ENCODE data around the gene WRAP73.

Gene WRAP73

GRCh38 chr1:3618531-3618880 is 31.4 kb downstream of the WRAP73 start:
- Histone ChIP-seq H3K4me1 (ENCODE audit: control insufficient read depth, insufficient read depth, low read length) (peaks cover 23% of the 10 kb centered on the region), H3K27me3 (ENCODE audit: control insufficient read depth in 1 of 2, insufficient read depth in 2 of 2, low read length in 2 of 2) (peaks cover 2 to 5% of the 10 kb centered on the region in 2 donors), H3K27ac (ENCODE audit: low read length) (no peak overlapping the region), H3K36me3 (ENCODE audit: control insufficient read depth in 2 of 2, insufficient read depth in 2 of 2, low read length in 2 of 2) (peaks cover 0 to 2% of the 10 kb centered on the region in 2 donors), H3K4me3 (ENCODE audit: low read length in 2 of 2) (no peak overlapping the region), H3K9me3 (ENCODE audit: control insufficient read depth in 2 of 2, low read length in 2 of 2) (no peaks in the 10 kb centered on the region), H3K9ac (ENCODE audit: low read length in 2 of 2) (peak overlapping the region in 1 of 2 donors; percentile 36)

GRCh38 chr1:3617806-3618345 is 32.0 kb downstream of the WRAP73 start:
- Histone ChIP-seq H3K27me3 (ENCODE audit: control insufficient read depth in 1 of 2, insufficient read depth in 2 of 2, low read length in 2 of 2) (peaks cover 2 to 6% of the 10 kb centered on the region in 2 donors), H3K9ac (ENCODE audit: low read length in 2 of 2) (no peak overlapping the region), H3K9me3 (ENCODE audit: control insufficient read depth in 2 of 2, low read length in 2 of 2) (no peaks in the 10 kb centered on the region), H3K4me1 (ENCODE audit: control insufficient read depth, insufficient read depth, low read length) (peaks cover 17% of the 10 kb centered on the region), H3K4me3 (ENCODE audit: low read length in 2 of 2) (no peak overlapping the region), H3K36me3 (ENCODE audit: control insufficient read depth in 2 of 2, insufficient read depth in 2 of 2, low read length in 2 of 2) (peaks cover 0 to 2% of the 10 kb centered on the region in 2 donors), H3K27ac (ENCODE audit: low read length) (no peak overlapping the region)

DNA sequence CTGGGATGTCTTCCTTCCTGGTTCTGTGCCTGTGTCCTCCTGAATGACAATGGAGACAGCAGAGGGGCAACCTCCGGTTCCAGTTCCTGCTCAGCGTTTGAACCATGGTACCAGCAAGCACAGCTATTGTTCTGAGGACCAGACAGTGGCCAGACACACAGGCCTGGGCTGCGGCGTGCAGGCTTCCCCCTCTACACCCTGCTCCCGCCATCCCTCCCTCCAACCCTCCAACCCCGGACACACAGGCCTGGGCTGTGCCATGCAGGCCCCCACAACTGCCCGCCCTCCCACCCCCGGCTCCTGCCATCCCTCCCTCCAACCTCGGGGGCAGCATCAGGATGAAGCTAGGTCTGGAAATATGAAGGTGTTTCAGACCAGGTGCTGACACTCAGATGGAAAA is 33.0 kb downstream of the WRAP73 start:
- Histone ChIP-seq H3K4me1 (ENCODE audit: control insufficient read depth, insufficient read depth, low read length) (peaks cover 15% of the 10 kb centered on the region), H3K9me3 (ENCODE audit: control insufficient read depth in 2 of 2, low read length in 2 of 2) (no peaks in the 10 kb centered on the region), H3K36me3 (ENCODE audit: control insufficient read depth in 2 of 2, insufficient read depth in 2 of 2, low read length in 2 of 2) (no peaks in the 10 kb centered on the region), H3K27ac (ENCODE audit: low read length) (no peak overlapping the region), H3K9ac (ENCODE audit: low read length in 2 of 2) (no peak overlapping the region), H3K4me3 (ENCODE audit: low read length in 2 of 2) (no peak overlapping the region), H3K27me3 (ENCODE audit: control insufficient read depth in 1 of 2, insufficient read depth in 2 of 2, low read length in 2 of 2) (peaks cover 7 to 12% of the 10 kb centered on the region in 2 donors)

- H3K4me3 ChIP-seq (ENCODE audit: low read length in 2 of 2) = no peak overlapping the region
- no peaks in the 10 kb centered on the region for H3K36me3 ChIP-seq (ENCODE audit: control insufficient read depth in 2 of 2, insufficient read depth in 2 of 2, low read length in 2 of 2)
- no peak overlapping the region for H3K9ac ChIP-seq (ENCODE audit: low read length in 2 of 2)
- H3K4me1 ChIP-seq (ENCODE audit: control insufficient read depth, insufficient read depth, low read length) = peaks cover 25% of the 10 kb centered on the region
- H3K27me3 ChIP-seq (ENCODE audit: control insufficient read depth in 1 of 2, insufficient read depth in 2 of 2, low read length in 2 of 2) = peaks cover 21 to 22% of the 10 kb centered on the region in 2 donors
- no peak overlapping the region for H3K27ac ChIP-seq (ENCODE audit: low read length)
- H3K9me3 ChIP-seq (ENCODE audit: control insufficient read depth in 2 of 2, low read length in 2 of 2) = no peaks in the 10 kb centered on the region
These were observed 34.9 kb downstream of the WRAP73 start for GRCh38 chr1:3614755-3615742.

GRCh38 chr1:3612123-3612522 is 37.8 kb downstream of the WRAP73 start:
- Histone ChIP-seq H3K4me1 (ENCODE audit: control insufficient read depth, insufficient read depth, low read length) (peaks cover 18% of the 10 kb centered on the region), H3K27ac (ENCODE audit: low read length) (no peak overlapping the region), H3K9ac (ENCODE audit: low read length in 2 of 2) (no peak overlapping the region), H3K36me3 (ENCODE audit: control insufficient read depth in 2 of 2, insufficient read depth in 2 of 2, low read length in 2 of 2) (no peaks in the 10 kb centered on the region), H3K9me3 (ENCODE audit: control insufficient read depth in 2 of 2, low read length in 2 of 2) (no peaks in the 10 kb centered on the region), H3K4me3 (ENCODE audit: low read length in 2 of 2) (peak overlapping the region in 1 of 2 donors; percentile 52), H3K27me3 (ENCODE audit: control insufficient read depth in 1 of 2, insufficient read depth in 2 of 2, low read length in 2 of 2) (peaks cover 41 to 43% of the 10 kb centered on the region in 2 donors)

GRCh38 chr1:3611170-3612019 is 38.5 kb downstream of the WRAP73 start, which contains the start of gene MEGF6:
MEGF6 (minus strand) TSS chr1:3611508; CDS start chr1:3611268, 240 bp downstream.
- H3K4me3 ChIP-seq (ENCODE audit: low read length in 2 of 2) = peak within 1 kb of the TSS in 1 of 2 donors; percentile 58
- H3K27ac ChIP-seq (ENCODE audit: low read length) = no peak within 1 kb of the TSS
- H3K9ac ChIP-seq (ENCODE audit: low read length in 2 of 2) = no peak within 1 kb of the TSS
- H3K27me3 ChIP-seq (ENCODE audit: control insufficient read depth in 1 of 2, insufficient read depth in 2 of 2, low read length in 2 of 2) = peaks cover 42 to 50% of the 10 kb centered on the region in 2 donors
- H3K36me3 ChIP-seq (ENCODE audit: control insufficient read depth in 2 of 2, insufficient read depth in 2 of 2, low read length in 2 of 2) = no peaks in the 10 kb centered on the region
- H3K9me3 ChIP-seq (ENCODE audit: control insufficient read depth in 2 of 2, low read length in 2 of 2) = no peaks in the 10 kb centered on the region
- H3K4me1 ChIP-seq (ENCODE audit: control insufficient read depth, insufficient read depth, low read length) = peaks cover 18% of the 10 kb centered on the region

- Histone ChIP-seq H3K4me1 (ENCODE audit: control insufficient read depth, insufficient read depth, low read length) (peaks cover 18% of the 10 kb centered on the region), H3K27ac (ENCODE audit: low read length) (no peak overlapping the region)
These were observed 39.3 kb downstream of the WRAP73 start for GRCh38 chr1:3610527-3611169.

DNA sequence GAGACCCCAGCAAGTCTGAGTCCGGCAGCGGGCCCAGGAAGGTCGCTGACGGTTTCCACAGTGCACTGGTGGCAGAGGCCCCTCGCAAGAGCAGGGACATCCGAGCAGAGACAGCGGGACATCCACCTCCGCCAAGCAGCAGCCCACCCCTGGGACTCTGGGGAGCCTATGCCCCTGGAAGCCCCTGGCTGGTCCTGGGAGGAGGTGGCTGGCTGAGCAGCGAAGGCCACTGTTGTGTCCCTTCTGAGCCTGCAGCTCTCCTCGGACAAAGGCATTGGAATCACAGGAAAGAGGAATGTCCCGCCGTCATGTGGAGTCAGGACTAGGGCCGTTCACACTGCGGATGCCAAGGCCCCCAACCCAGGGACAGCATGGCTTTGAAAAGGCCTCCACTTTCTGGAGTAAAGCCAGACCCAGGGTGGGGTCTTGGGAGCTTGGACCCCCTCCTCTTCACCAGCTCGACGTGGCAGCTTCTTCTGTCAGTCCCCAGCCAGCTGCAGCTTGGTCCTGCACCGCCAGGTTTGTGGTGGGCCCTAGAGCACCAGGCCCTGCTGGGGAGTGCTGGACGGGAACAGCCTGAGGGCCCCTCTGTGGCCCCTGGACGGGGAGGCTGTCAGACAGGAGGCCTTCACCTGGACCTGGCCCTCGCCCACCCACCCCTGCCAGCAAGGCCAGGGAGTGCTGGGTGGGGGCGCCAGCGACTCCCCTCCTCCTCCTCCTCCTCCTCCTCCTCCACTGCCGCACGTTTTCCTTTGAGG is 40.0 kb downstream of the WRAP73 start:
- H3K27me3 ChIP-seq (ENCODE audit: control insufficient read depth in 1 of 2, insufficient read depth in 2 of 2, low read length in 2 of 2) = peaks cover 43 to 50% of the 10 kb centered on the region in 2 donors
- H3K4me3 ChIP-seq (ENCODE audit: low read length in 2 of 2) = no peak overlapping the region
- H3K9ac ChIP-seq (ENCODE audit: low read length in 2 of 2) = no peak overlapping the region
- H3K36me3 ChIP-seq (ENCODE audit: control insufficient read depth in 2 of 2, insufficient read depth in 2 of 2, low read length in 2 of 2) = no peaks in the 10 kb centered on the region
- peaks cover 18% of the 10 kb centered on the region for H3K4me1 ChIP-seq (ENCODE audit: control insufficient read depth, insufficient read depth, low read length)
- H3K9me3 ChIP-seq (ENCODE audit: control insufficient read depth in 2 of 2, low read length in 2 of 2) = no peaks in the 10 kb centered on the region
- H3K27ac ChIP-seq (ENCODE audit: low read length) = no peak overlapping the region

More at GRCh38 chr1:3610527-3611169, 39.3 kb downstream of the WRAP73 start:
- H3K9ac ChIP-seq (ENCODE audit: low read length in 2 of 2) = no peak overlapping the region
- H3K4me3 ChIP-seq (ENCODE audit: low read length in 2 of 2) = peak overlapping the region in 1 of 2 donors; percentile 58
- H3K36me3 ChIP-seq (ENCODE audit: control insufficient read depth in 2 of 2, insufficient read depth in 2 of 2, low read length in 2 of 2) = no peaks in the 10 kb centered on the region
- H3K9me3 ChIP-seq (ENCODE audit: control insufficient read depth in 2 of 2, low read length in 2 of 2) = no peaks in the 10 kb centered on the region
- peaks cover 41 to 52% of the 10 kb centered on the region in 2 donors for H3K27me3 ChIP-seq (ENCODE audit: control insufficient read depth in 1 of 2, insufficient read depth in 2 of 2, low read length in 2 of 2)

- Histone ChIP-seq H3K4me3 (ENCODE audit: low read length in 2 of 2) (no peak overlapping the region), H3K9ac (ENCODE audit: low read length in 2 of 2) (no peak overlapping the region), H3K36me3 (ENCODE audit: control insufficient read depth in 2 of 2, insufficient read depth in 2 of 2, low read length in 2 of 2) (no peaks in the 10 kb centered on the region), H3K9me3 (ENCODE audit: control insufficient read depth in 2 of 2, low read length in 2 of 2) (no peaks in the 10 kb centered on the region), H3K4me1 (ENCODE audit: control insufficient read depth, insufficient read depth, low read length) (peaks cover 18% of the 10 kb centered on the region), H3K27ac (ENCODE audit: low read length) (no peak overlapping the region), H3K27me3 (ENCODE audit: control insufficient read depth in 1 of 2, insufficient read depth in 2 of 2, low read length in 2 of 2) (peaks cover 43 to 50% of the 10 kb centered on the region in 2 donors)
These were observed 40.7 kb downstream of the WRAP73 start for GRCh38 chr1:3609016-3609768.
